Activated B cell treated with CpG ODN at 0.5 μM for 24 hours (primary cell): ENCODE results near the gene DNAJB8. TPM values are rescaled to one million over a fixed set of nuclear protein-coding genes. Genes with fewer than 3 reads are reported as not detected.

Experiments
- ATAC-seq: fragments of 200-7000 bp; cut with Tn5 transposase; one replicate; pipeline ENCODE4 v1.10.0; 2021; ENCODE audit warnings: low read depth, mild to moderate bottlenecking, moderate library complexity
- CTCF ChIA-PET: fragments of 350-600 bp; sonication (Branson Sonifier 250); formaldehyde crosslinking; loops from one replicate; lab custom pipeline; 2021; ENCODE audit warnings: antibody characterized with exemption; lab: Charles Lee
- POLR2A ChIA-PET: fragments of 350-600 bp; sonication (Branson Sonifier 250); formaldehyde crosslinking; loops from one replicate; lab custom pipeline; 2021; ENCODE audit warnings: antibody characterized with exemption; lab: Charles Lee
- DNase-seq: peaks from one replicate; pipeline ENCODE4 v3.0.0; 2022
- H3K27ac Mint-ChIP-seq: one replicate; pipeline ENCODE4 v1.8.0; 2020; ENCODE audit warnings: mixed read lengths
- H3K27me3 Mint-ChIP-seq: one replicate; pipeline ENCODE4 v1.8.0; 2021; ENCODE audit warnings: mixed read lengths
- H3K36me3 Mint-ChIP-seq: one replicate; pipeline ENCODE4 v1.8.0; 2021; ENCODE audit warnings: low read depth, mixed read lengths
- H3K4me1 Mint-ChIP-seq: one replicate; pipeline ENCODE4 v1.8.0; 2021; ENCODE audit warnings: mixed read lengths
- H3K4me3 Mint-ChIP-seq: one replicate; pipeline ENCODE4 v1.8.0; 2020; ENCODE audit warnings: mild to moderate bottlenecking, mixed read lengths
- H3K9me3 Mint-ChIP-seq: one replicate; pipeline ENCODE4 v1.8.0; 2020; ENCODE audit warnings: mixed read lengths
- CTCF ChIP-seq: fragments of 200-600 bp; IDR thresholded peaks from one replicate; pipeline ENCODE4 v1.8.0; 2022; ENCODE audit warnings: antibody characterized with exemption, mild to moderate bottlenecking
- intact Hi-C: fragments of 100-400 bp; cut with micrococcal nuclease; formaldehyde crosslinking; loops from one replicate; pipeline ENCODE4 v1.15.1; 2024
- total RNA-seq: library from RNA; stranded (reverse); gene quantifications from 2 replicates; pipeline ENCODE4 v1.2.3, GENCODE V29; 2022

DNAJB8 gene
- total RNA-seq, 1 donor from 2014 or later = not detected

- ChIA-PET CTCF (no interaction called here), POLR2A (no interaction called here)
- H3K27me3 Mint-ChIP-seq = peaks cover 57% of the 10 kb centered on the region
- peaks cover 7% of the 10 kb centered on the region for H3K4me1 Mint-ChIP-seq
- no peaks in the 10 kb centered on the region for H3K36me3 Mint-ChIP-seq
- no peak overlapping the region for H3K27ac Mint-ChIP-seq
- no peak overlapping the region for H3K4me3 Mint-ChIP-seq
- H3K9me3 Mint-ChIP-seq = no peaks in the 10 kb centered on the region
- ATAC-seq = no peak
- DNase-seq = no peak
- no peak for TF ChIP-seq CTCF
- intact Hi-C loops = no loop called here
Observed at GRCh38 chr3:128431803-128432300, 34.8 kb downstream of the DNAJB8 start.

- H3K36me3 Mint-ChIP-seq = no peaks in the 10 kb centered on the region
- ATAC-seq (no peak), DNase-seq (no peak)
- TF ChIP-seq CTCF = no peak
- no peak overlapping the region for H3K4me3 Mint-ChIP-seq
- intact Hi-C loops = no loop called here
- CTCF ChIA-PET = no interaction called here
- H3K4me1 Mint-ChIP-seq = peaks cover 7% of the 10 kb centered on the region
- POLR2A ChIA-PET = no interaction called here
- H3K27ac Mint-ChIP-seq = no peak overlapping the region
- peaks cover 48% of the 10 kb centered on the region for H3K27me3 Mint-ChIP-seq
- H3K9me3 Mint-ChIP-seq = no peaks in the 10 kb centered on the region
Observed at GRCh38 chr3:128430731-128431130, 36.0 kb downstream of the DNAJB8 start.

- DNase-seq = no peak
- TF ChIP-seq CTCF = no peak
- POLR2A ChIA-PET = no interaction called here
- no peak for ATAC-seq
- CTCF ChIA-PET = no interaction called here
- Mint-ChIP-seq H3K9me3 (no peaks in the 10 kb centered on the region), H3K4me3 (no peak overlapping the region), H3K27ac (no peak overlapping the region), H3K27me3 (peaks cover 44% of the 10 kb centered on the region), H3K4me1 (peaks cover 7% of the 10 kb centered on the region), H3K36me3 (no peaks in the 10 kb centered on the region)
- intact Hi-C loops = no loop called here
Observed at GRCh38 chr3:128430301-128430700, 36.4 kb downstream of the DNAJB8 start.

GRCh38 chr3:128429751-128430150, 36.9 kb downstream of the DNAJB8 start:
- Mint-ChIP-seq H3K27me3 (peaks cover 44% of the 10 kb centered on the region), H3K36me3 (no peaks in the 10 kb centered on the region), H3K4me3 (no peak overlapping the region), H3K9me3 (no peaks in the 10 kb centered on the region), H3K4me1 (peaks cover 7% of the 10 kb centered on the region), H3K27ac (no peak overlapping the region)
- DNase-seq (no peak), ATAC-seq (no peak)
- intact Hi-C loops = no loop called here
- CTCF ChIA-PET = no interaction called here
- no peak for TF ChIP-seq CTCF
- POLR2A ChIA-PET = no interaction called here

GRCh38 chr3:128429275-128429674, 37.4 kb downstream of the DNAJB8 start:
- intact Hi-C loops = no loop called here
- peaks cover 44% of the 10 kb centered on the region for H3K27me3 Mint-ChIP-seq
- POLR2A ChIA-PET = no interaction called here
- no peak overlapping the region for H3K27ac Mint-ChIP-seq
- TF ChIP-seq CTCF = no peak
- H3K4me1 Mint-ChIP-seq = peaks cover 7% of the 10 kb centered on the region
- CTCF ChIA-PET = no interaction called here
- no peaks in the 10 kb centered on the region for H3K9me3 Mint-ChIP-seq
- H3K36me3 Mint-ChIP-seq = no peaks in the 10 kb centered on the region
- DNase-seq (no peak), ATAC-seq (no peak)
- no peak overlapping the region for H3K4me3 Mint-ChIP-seq
